Activated CD4-positive, alpha-beta memory T cell treated with anti-CD3 and anti-CD28 coated beads for 36 hours (primary cell): ENCODE data around the gene HSPA12B. TPM values are rescaled to one million over a fixed set of nuclear protein-coding genes. Genes with fewer than 3 reads are reported as not detected.

Experiments
- CTCF ChIA-PET: fragments of 350-600 bp; sonication (Branson Sonifier 250); formaldehyde crosslinking; loops from one replicate; lab custom pipeline; 2021; ENCODE audit warnings: antibody characterized with exemption, inconsistent platforms; lab: Charles Lee
- POLR2A ChIA-PET: fragments of 350-600 bp; sonication (Branson Sonifier 250); formaldehyde crosslinking; loops from one replicate; lab custom pipeline; 2021; ENCODE audit warnings: antibody characterized with exemption; lab: Charles Lee
- DNase-seq: peaks from one replicate; pipeline ENCODE4 v3.0.0-alpha.2; 2020
- H3K27ac Mint-ChIP-seq: one replicate; pipeline ENCODE4 v1.8.0; 2021; ENCODE audit warnings: mixed read lengths
- H3K27me3 Mint-ChIP-seq: one replicate; pipeline ENCODE4 v1.8.0; 2021; ENCODE audit warnings: mixed read lengths
- H3K36me3 Mint-ChIP-seq: one replicate; pipeline ENCODE4 v1.8.0; 2021; ENCODE audit warnings: mixed read lengths
- H3K4me1 Mint-ChIP-seq: one replicate; pipeline ENCODE4 v1.8.0; 2021; ENCODE audit warnings: low read depth, mixed read lengths
- H3K4me3 Mint-ChIP-seq: one replicate; pipeline ENCODE4 v1.8.0; 2021; ENCODE audit warnings: mild to moderate bottlenecking, mixed read lengths
- H3K9me3 Mint-ChIP-seq: one replicate; pipeline ENCODE4 v1.8.0; 2021; ENCODE audit warnings: mixed read lengths
- intact Hi-C: fragments of 100-400 bp; cut with micrococcal nuclease; formaldehyde crosslinking; loops from one replicate; pipeline ENCODE4 v1.15.1; 2023
- total RNA-seq, 2 experiments: library from RNA; stranded (reverse); gene quantifications; one replicate each; pipeline ENCODE4 v1.2.3, GENCODE V29; 2021

The HSPA12B gene
- total RNA-seq, 2 experiments from 2014 or later, result not detected

DNA sequence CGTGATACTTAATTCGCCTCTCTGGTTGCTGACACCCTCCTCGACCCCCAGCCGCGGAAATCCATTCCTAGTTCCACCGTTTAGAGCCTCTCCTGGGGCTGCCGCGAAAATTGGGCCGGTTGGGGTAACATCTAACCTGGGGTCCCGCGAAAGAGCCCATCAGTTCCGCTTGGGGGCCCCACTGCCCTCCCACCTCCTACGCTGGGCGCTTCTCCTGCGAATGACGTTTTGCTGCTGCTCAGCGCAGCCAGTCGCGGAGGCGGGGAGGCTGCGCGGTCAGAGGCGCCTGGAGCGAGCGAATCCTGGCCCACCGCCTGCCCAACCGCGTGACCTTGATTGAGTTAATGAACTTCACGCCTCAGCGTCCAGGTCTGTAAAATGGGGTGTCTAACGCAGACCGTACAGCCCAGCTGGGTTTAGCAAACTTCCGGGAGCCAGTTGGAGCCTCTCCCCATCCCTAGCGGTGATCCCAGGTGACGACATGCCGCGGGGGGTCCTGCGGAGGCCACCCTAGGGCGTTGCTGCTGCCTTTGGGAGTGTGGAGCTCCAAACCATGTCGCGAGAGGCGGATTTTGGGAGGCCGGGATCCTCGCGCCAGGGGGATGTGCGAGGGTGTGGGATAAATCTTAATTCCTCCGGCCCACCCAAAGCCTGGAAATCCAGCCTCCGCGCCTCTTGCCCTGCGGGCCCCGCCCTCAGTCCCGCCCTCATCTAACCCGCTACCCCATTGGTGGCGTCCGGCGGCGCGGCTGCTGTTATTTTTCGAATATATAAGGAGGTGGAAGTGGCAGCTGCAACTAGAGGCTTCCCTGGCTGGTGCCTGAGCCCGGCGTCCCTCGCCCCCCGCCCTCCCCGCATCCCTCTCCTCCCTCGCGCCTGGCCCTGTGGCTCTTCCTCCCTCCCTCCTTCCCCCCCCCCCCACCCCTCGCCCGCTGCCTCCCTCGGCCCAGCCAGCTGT lies 63.3 kb downstream of the HSPA12B start, which contains the start of gene CDC25B:
Gene CDC25B (plus strand): TSS at position 800 of the 958 bp plus-strand sequence. CDS start 222 bp downstream, outside the sequence.
- no peaks in the 10 kb centered on the region for H3K27me3 Mint-ChIP-seq
- ChIA-PET POLR2A (interaction anchor here (0.9 to 2.5 kb wide), 5 partner anchors 16 to 93 kb away, joined by 3 to 12 read pairs (median 4); partner anchors contain the start of genes ADISSP and AP5S1), CTCF (interaction anchor here (0.6 to 3.2 kb wide), 10 partner anchors 9 to 289 kb away, joined by 3 to 29 read pairs (median 4); partner anchors contain the start of genes ADISSP and AP5S1)
- DNase-seq, result peak; percentile 95
- peak within 1 kb of the TSS; percentile 95 for H3K4me3 Mint-ChIP-seq
- H3K36me3 Mint-ChIP-seq, result peaks cover 35% of the 10 kb centered on the region
- peaks cover 36% of the 10 kb centered on the region for H3K4me1 Mint-ChIP-seq
- H3K9me3 Mint-ChIP-seq, result no peaks in the 10 kb centered on the region
- intact Hi-C loops, result loop anchor here (1.0 to 5.0 kb wide), 6 partner anchors 8 to 112 kb away; partner anchors contain the start of genes AP5S1, MAVS and PANK2
- peak within 1 kb of the TSS; percentile 98 for H3K27ac Mint-ChIP-seq

DNA sequence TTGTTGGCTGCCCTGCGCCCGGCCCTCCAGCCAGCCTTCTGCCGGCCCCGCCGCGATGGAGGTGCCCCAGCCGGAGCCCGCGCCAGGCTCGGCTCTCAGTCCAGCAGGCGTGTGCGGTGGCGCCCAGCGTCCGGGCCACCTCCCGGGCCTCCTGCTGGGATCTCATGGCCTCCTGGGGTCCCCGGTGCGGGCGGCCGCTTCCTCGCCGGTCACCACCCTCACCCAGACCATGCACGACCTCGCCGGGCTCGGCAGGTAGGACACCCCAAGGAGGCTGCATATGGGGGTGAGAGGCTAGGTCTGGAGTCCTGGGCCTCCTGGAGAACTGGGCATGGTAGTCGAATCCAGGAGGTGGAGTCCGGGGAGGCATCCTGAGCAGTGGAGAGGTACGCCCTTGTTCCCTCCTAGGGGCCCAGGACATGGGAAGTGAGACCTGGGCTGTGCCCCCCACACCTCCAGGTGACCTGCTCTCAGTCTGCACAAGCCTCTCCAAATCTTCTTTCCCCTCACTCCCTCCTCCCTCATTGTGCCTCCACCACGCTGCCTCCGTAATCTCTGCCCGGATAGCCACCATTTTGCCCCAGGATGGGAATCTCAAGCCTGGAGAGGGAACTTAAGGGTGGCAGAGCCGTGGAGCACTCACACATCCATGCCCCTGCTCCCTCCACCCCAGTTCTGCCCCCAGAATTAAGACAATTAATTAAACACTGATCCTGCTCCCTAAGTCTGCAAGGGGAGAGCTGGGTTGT lies 64.2 kb downstream of the HSPA12B start:
- peaks cover 41% of the 10 kb centered on the region for H3K36me3 Mint-ChIP-seq
- DNase-seq, result no peak
- H3K4me1 Mint-ChIP-seq, result peaks cover 44% of the 10 kb centered on the region
- CTCF ChIA-PET, result interaction anchor here (1.0 to 3.2 kb wide), 8 partner anchors 9 to 120 kb away, joined by 3 to 29 read pairs (median 4); partner anchors contain the start of genes ADISSP and AP5S1
- H3K27me3 Mint-ChIP-seq, result no peaks in the 10 kb centered on the region
- intact Hi-C loops, result loop anchor here (1.0 to 5.0 kb wide), 4 partner anchors 15 to 111 kb away; partner anchors contain the start of genes AP5S1 and PANK2
- H3K4me3 Mint-ChIP-seq, result peak overlapping the region; percentile 95
- H3K27ac Mint-ChIP-seq, result peak overlapping the region; percentile 97
- H3K9me3 Mint-ChIP-seq, result no peaks in the 10 kb centered on the region
- POLR2A ChIA-PET, result interaction anchor here (0.9 to 2.5 kb wide), 5 partner anchors 15 to 92 kb away, joined by 3 to 12 read pairs (median 4); partner anchors contain the start of genes ADISSP and AP5S1

DNA sequence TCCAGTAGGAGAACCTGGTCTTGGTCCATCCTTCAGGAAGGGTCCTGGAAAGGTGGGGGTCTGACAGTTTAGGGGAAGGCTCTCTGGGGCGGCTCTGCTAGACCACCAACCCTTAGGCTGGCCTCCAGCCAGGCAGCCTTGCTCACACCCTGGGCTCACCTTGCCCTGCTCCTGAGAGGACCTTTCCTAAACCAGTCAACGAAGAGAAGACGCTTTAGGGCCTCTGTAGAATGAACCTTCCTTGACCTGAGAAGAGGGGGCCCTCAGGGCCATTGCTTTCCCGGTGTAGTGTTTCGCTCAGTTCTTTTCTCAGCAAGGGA lies 64.7 kb downstream of the HSPA12B start:
- H3K9me3 Mint-ChIP-seq, result no peaks in the 10 kb centered on the region
- POLR2A ChIA-PET, result interaction anchor here (2.2 kb wide), 1 partner anchor 29 kb away, joined by 12 read pairs; the partner anchor contains the start of gene ADISSP
- H3K36me3 Mint-ChIP-seq, result peaks cover 44% of the 10 kb centered on the region
- peak overlapping the region; percentile 95 for H3K4me3 Mint-ChIP-seq
- DNase-seq, result no peak
- CTCF ChIA-PET, result interaction anchor here (2.0 to 3.2 kb wide), 3 partner anchors 10 to 22 kb away, joined by 6 to 29 read pairs (median 8); partner anchors contain the start of gene AP5S1
- H3K27ac Mint-ChIP-seq, result peak overlapping the region; percentile 97
- intact Hi-C loops, result loop anchor here (5.0 kb wide), 2 partner anchors 90 to 110 kb away; partner anchors contain the start of gene PANK2
- peaks cover 46% of the 10 kb centered on the region for H3K4me1 Mint-ChIP-seq
- no peaks in the 10 kb centered on the region for H3K27me3 Mint-ChIP-seq

DNA sequence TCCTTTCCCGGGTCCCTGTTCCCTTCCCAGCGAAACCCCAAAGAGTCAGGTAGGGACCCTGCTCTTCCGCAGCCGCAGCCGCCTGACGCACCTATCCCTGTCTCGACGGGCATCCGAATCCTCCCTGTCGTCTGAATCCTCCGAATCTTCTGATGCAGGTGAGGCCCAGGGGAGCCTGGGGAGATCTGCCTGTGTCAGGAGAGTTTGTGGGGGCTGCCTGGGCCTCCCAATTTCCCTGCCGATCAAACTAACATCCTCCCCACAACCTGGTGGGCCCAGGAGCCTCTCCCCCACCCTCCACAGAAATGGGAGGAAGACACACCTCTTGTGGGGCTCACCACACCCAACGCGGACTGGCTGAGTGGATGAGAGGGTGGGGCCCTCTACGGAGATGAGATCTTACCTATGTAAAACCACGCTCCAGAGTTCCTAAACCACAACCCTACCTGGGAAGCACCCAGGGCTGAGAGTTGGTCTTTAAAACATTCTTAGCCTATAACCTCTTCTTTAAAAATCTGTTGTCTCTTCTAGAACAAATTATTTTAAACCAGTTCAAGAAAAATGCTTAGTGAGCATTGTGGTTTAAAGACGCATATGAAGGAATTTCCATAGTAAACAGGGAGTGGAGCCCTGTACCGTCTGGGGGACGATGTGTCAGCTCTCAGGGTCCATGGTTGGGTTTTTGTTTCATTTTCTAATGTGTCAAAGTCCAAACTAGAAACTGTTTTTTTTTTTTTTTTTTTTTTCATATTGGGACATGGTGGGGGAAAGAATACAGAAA lies 65.3 kb downstream of the HSPA12B start:
- intact Hi-C loops, result loop anchor here (5.0 kb wide), 2 partner anchors 90 to 110 kb away; partner anchors contain the start of gene PANK2
- CTCF ChIA-PET, result interaction anchor here (3.2 kb wide), 1 partner anchor 21 kb away, joined by 29 read pairs; the partner anchor contains the start of gene AP5S1
- Mint-ChIP-seq H3K4me3 (peak overlapping the region; percentile 95), H3K9me3 (no peaks in the 10 kb centered on the region), H3K36me3 (peaks cover 49% of the 10 kb centered on the region), H3K27ac (peak overlapping the region; percentile 97), H3K27me3 (no peaks in the 10 kb centered on the region), H3K4me1 (peaks cover 51% of the 10 kb centered on the region)
- POLR2A ChIA-PET, result no interaction called here
- peak; percentile 75 for DNase-seq

DNA sequence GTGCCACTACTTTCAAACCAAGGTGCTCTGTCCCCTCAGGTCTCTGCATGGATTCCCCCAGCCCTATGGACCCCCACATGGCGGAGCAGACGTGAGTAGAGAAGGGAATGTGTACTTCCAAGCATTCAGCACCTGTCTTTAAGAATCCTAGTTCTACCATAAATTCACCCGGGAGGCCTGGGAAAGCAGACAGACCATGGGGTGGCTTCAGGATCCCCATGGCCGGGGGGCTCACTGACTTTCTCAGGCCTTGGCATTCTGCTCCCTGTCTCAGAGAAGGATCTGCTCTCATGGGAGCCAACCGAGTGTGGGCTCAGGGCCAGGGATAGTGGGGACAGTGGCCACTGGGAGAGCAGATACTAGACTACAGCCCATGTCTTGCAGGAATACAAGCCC lies 65.9 kb downstream of the HSPA12B start:
- no peak for DNase-seq
- intact Hi-C loops, result loop anchor here (5.0 kb wide), 2 partner anchors 89 to 109 kb away; partner anchors contain the start of gene PANK2
- CTCF ChIA-PET, result no interaction called here
- peak overlapping the region; percentile 95 for H3K4me3 Mint-ChIP-seq
- peaks cover 53% of the 10 kb centered on the region for H3K4me1 Mint-ChIP-seq
- peak overlapping the region; percentile 97 for H3K27ac Mint-ChIP-seq
- no peaks in the 10 kb centered on the region for H3K9me3 Mint-ChIP-seq
- POLR2A ChIA-PET, result no interaction called here
- H3K36me3 Mint-ChIP-seq, result peaks cover 55% of the 10 kb centered on the region
- H3K27me3 Mint-ChIP-seq, result no peaks in the 10 kb centered on the region

DNA sequence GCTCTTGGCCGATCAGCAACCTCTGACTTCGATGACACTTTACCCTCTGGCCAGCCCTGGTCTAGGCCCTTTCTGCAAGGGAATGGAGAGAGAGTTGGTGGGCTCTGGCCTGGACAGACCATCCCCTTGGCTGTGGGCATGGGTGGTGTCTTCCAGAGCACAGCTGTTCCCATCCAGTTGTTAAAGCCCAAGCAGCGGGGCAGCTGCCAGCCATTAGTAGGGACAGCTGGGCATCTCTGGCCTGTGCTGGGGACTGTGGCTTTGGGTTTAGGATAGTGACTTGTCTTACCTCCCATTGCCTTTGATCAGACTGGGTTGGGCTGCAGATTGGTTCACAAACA lies 66.4 kb downstream of the HSPA12B start:
- H3K36me3 Mint-ChIP-seq, result peaks cover 60% of the 10 kb centered on the region
- peak overlapping the region; percentile 95 for H3K4me3 Mint-ChIP-seq
- peaks cover 56% of the 10 kb centered on the region for H3K4me1 Mint-ChIP-seq
- intact Hi-C loops, result loop anchor here (5.0 kb wide), 2 partner anchors 88 to 108 kb away; partner anchors contain the start of gene PANK2
- ChIA-PET POLR2A (interaction anchor here (1.0 kb wide), 1 partner anchor 12 kb away, joined by 3 read pairs; no protein-coding TSS in a partner anchor), CTCF (interaction anchor here (3.0 kb wide), 1 partner anchor 21 kb away, joined by 15 read pairs; the partner anchor contains the start of gene AP5S1)
- no peak for DNase-seq
- H3K27me3 Mint-ChIP-seq, result no peaks in the 10 kb centered on the region
- H3K9me3 Mint-ChIP-seq, result no peaks in the 10 kb centered on the region
- H3K27ac Mint-ChIP-seq, result peak overlapping the region; percentile 97

DNA sequence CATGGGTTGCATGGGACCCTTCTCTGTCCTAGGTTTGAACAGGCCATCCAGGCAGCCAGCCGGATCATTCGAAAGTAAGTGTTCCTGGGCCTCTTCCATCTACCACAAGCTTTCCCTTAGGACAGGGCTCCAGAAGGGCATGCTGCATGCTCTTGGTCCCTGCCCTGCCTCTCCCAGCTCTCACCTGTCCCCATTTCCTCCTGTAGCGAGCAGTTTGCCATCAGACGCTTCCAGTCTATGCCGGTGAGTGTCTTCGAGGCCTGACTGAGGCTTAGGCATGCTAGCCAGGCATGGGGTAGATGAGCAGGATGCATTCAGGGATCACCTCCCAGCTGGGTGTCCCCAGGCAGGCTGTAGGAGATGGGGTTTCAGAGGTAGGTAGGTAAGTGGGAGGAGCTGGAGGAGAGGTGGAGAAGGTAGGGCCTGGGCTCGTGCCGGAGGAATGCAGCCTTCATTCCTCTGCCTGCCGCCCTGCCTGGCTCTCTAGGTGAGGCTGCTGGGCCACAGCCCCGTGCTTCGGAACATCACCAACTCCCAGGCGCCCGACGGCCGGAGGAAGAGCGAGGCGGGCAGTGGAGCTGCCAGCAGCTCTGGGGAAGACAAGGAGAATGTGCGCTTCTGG lies 67.9 kb downstream of the HSPA12B start:
- Mint-ChIP-seq H3K27ac (peak overlapping the region; percentile 97), H3K36me3 (peaks cover 72% of the 10 kb centered on the region), H3K27me3 (no peaks in the 10 kb centered on the region), H3K9me3 (no peaks in the 10 kb centered on the region), H3K4me1 (peaks cover 58% of the 10 kb centered on the region), H3K4me3 (no peak overlapping the region)
- intact Hi-C loops, result no loop called here
- no peak for DNase-seq
- ChIA-PET CTCF (interaction anchor here (1.0 to 3.0 kb wide), 3 partner anchors 20 to 54 kb away, joined by 3 to 15 read pairs (median 7); partner anchors contain the start of gene AP5S1), POLR2A (interaction anchor here (0.6 to 1.6 kb wide), 4 partner anchors 10 to 20 kb away, joined by 3 to 7 read pairs (median 6); partner anchors contain the start of gene AP5S1)

DNA sequence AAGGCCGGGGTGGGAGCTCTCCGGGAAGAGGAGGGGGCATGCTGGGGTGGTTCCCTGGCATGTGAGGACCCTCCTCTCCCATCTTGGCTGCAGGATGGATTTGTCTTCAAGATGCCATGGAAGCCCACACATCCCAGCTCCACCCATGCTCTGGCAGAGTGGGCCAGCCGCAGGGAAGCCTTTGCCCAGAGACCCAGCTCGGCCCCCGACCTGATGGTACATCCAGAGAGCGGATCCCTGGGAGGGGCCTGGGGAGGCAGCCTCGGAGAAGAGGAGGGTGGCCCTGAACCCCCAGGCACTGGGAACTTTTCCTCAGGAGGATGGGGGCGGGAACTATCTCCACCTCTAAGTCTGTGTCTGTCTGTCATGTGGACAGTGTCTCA lies 68.4 kb downstream of the HSPA12B start:
- H3K36me3 Mint-ChIP-seq, result peaks cover 77% of the 10 kb centered on the region
- CTCF ChIA-PET, result interaction anchor here (2.1 to 3.0 kb wide), 2 partner anchors 19 to 54 kb away, joined by 7 to 15 read pairs; partner anchors contain the start of gene AP5S1
- no peaks in the 10 kb centered on the region for H3K27me3 Mint-ChIP-seq
- POLR2A ChIA-PET, result interaction anchor here (0.6 to 1.6 kb wide), 4 partner anchors 9 to 19 kb away, joined by 3 to 7 read pairs (median 4); partner anchors contain the start of gene AP5S1
- DNase-seq, result no peak
- intact Hi-C loops, result no loop called here
- H3K4me1 Mint-ChIP-seq, result peaks cover 58% of the 10 kb centered on the region
- H3K9me3 Mint-ChIP-seq, result no peaks in the 10 kb centered on the region
- no peak overlapping the region for H3K4me3 Mint-ChIP-seq
- peak overlapping the region; percentile 33 for H3K27ac Mint-ChIP-seq

DNA sequence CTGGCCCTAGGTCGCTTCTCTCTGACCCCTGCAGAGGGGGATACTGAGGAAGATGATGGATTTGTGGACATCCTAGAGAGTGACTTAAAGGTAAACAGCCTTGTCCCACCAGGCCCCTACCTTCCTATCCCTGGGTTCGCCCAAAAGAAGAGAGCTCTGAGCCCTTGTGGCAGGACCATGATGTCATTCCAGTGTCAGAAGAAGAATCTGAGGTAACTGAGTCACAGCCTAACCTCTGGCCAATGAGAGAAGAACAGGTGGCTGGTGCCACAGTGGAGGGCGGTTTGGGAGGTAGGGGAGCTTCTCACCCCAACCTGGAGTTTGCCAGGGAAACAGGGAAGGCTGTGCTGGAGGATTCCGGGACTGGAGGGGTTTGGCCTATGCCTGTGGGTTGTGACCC lies 68.8 kb downstream of the HSPA12B start:
- DNase-seq, result no peak
- Mint-ChIP-seq H3K27me3 (no peaks in the 10 kb centered on the region), H3K27ac (peak overlapping the region; percentile 72), H3K9me3 (no peaks in the 10 kb centered on the region), H3K4me1 (peaks cover 59% of the 10 kb centered on the region), H3K4me3 (no peak overlapping the region), H3K36me3 (peaks cover 80% of the 10 kb centered on the region)
- intact Hi-C loops, result no loop called here
- ChIA-PET CTCF (interaction anchor here (2.1 to 3.0 kb wide), 2 partner anchors 19 to 53 kb away, joined by 7 to 15 read pairs; partner anchors contain the start of gene AP5S1), POLR2A (interaction anchor here (0.6 to 1.6 kb wide), 4 partner anchors 9 to 18 kb away, joined by 3 to 7 read pairs (median 4); partner anchors contain the start of gene AP5S1)

DNA sequence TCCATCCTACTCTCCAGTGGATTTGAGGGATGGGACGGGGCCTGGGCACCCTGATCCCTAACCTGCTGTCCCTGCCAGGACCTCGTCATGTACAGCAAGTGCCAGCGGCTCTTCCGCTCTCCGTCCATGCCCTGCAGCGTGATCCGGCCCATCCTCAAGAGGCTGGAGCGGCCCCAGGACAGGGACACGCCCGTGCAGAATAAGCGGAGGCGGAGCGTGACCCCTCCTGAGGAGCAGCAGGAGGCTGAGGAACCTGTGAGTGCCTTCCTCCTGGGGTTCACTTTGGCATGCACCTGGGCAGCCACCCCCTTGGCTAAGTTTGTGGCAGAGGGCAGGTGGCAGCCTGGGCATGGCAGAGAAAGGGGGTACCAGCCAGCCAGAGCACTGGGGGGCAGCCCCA lies 69.4 kb downstream of the HSPA12B start:
- H3K27ac Mint-ChIP-seq, result no peak overlapping the region
- no peak for DNase-seq
- intact Hi-C loops, result no loop called here
- no peaks in the 10 kb centered on the region for H3K27me3 Mint-ChIP-seq
- H3K9me3 Mint-ChIP-seq, result no peaks in the 10 kb centered on the region
- H3K4me1 Mint-ChIP-seq, result peaks cover 62% of the 10 kb centered on the region
- peaks cover 81% of the 10 kb centered on the region for H3K36me3 Mint-ChIP-seq
- no peak overlapping the region for H3K4me3 Mint-ChIP-seq
- CTCF ChIA-PET, result interaction anchor here (2.1 to 3.0 kb wide), 2 partner anchors 18 to 53 kb away, joined by 7 to 15 read pairs; partner anchors contain the start of gene AP5S1
- POLR2A ChIA-PET, result interaction anchor here (1.0 kb wide), 1 partner anchor 18 kb away, joined by 5 read pairs; the partner anchor contains the start of gene AP5S1
